Left renal cortex interstitium (tissue), 4 donors: Measurements from ENCODE around the gene NDST4. TPM values are rescaled to one million over a fixed set of nuclear protein-coding genes. Genes with fewer than 3 reads are reported as not detected.
"Not testable (repeated sequence)": the region's sequence is repeated elsewhere in the genome, so short reads cannot be mapped to it uniquely, and the experiment has no call there.

Experiments used
- DNase-seq, 4 donors: peaks; one replicate each; pipeline ENCODE4 v3.0.0-alpha.2; 2013; ENCODE audit warnings: low read depth in 4 of 4, low spot score in 2 of 4, missing footprints in 1 of 4
- polyA plus RNA-seq, 4 donors: library from polyadenylated mRNA; unstranded; fragments of 120-200 nt; gene quantifications; one replicate each; pipeline ENCODE4 v1.2.1, GENCODE V29; 2013; ENCODE audit not compliant: insufficient read length in 4 of 4

The NDST4 gene
- polyA plus RNA-seq, 4 donors, result 0.52 to 1.1 (median 0.67) TPM

DNA sequence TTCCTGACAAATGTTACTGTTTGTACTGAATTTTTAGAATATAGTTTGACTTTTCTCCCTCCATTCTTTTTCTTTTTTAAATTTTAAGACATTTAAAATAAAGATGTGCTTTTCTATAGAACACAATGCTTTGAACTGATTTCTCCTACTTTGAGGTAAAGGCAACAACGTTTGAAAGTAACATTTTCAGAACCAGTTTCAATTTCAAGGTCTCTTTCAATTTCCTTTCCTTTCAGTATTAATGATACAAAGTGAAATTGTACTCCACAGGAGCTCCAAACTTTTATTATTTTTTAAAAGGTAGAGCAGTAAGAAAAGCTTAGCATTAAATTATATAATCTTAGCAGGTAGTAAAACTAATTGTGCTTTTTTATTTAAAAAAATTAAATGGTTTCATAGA, 54.9 kb downstream of the NDST4 start:
- no peak for DNase-seq

DNA sequence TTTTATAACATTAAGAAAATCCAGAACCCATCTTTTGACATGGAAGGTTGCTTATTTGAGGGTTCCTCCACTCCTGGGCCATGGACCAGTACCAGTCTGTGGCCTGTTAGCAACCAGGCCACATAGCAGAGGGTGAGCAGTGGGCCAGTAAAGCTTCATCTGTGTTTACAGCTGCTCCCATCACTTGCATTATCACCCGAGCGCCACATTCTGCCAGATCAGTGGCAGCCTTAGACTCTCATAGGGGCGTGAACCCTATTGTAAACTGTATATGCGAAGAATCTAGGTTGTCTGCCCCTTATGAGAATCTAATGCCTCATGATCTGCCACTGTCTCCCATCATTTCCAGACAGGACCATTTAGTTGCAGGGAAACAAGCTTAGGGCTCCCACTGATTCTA, 58.6 kb downstream of the NDST4 start:
- no peak for DNase-seq

GRCh38 chr4:115053313-115053712, 60.1 kb downstream of the NDST4 start:
- DNase-seq, result no peak

DNA sequence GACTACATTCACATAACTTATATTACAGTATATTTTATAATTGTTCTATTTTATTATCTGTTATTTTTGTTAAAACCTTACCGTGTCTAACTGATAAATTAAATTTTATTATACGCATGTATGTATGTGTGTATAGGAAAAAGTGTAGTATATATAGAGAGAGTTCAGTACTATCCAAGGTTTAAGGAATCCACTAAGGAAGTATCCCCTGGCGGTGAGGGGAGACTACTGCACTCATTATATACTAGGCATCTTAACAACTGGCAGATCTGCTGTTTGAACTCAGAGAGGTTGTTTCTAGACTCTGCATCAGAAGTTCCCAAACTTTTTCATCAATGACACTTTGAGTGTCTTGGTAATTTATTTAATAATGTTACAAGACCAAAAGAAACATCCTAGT, 70.9 kb downstream of the NDST4 start:
- no peak for DNase-seq

DNA sequence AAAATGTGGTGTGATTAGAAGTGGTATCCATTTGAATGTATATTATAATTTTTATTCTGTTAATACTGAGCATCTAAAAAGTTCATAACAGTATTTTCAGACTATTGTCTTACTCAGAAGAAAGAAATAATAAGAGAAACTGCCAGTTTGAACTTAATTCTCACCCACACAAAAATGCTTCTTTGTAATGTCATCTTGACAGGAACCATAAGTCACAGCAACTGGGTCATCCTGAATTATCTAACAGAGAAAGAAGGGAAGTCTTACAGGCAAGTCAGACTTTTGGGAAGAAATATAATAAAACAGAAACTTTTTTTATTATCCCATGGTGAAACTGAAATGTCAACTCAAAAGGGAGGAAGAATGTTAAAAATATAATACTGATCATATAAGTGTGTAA, 83.1 kb downstream of the NDST4 start:
- no peak for DNase-seq

DNA sequence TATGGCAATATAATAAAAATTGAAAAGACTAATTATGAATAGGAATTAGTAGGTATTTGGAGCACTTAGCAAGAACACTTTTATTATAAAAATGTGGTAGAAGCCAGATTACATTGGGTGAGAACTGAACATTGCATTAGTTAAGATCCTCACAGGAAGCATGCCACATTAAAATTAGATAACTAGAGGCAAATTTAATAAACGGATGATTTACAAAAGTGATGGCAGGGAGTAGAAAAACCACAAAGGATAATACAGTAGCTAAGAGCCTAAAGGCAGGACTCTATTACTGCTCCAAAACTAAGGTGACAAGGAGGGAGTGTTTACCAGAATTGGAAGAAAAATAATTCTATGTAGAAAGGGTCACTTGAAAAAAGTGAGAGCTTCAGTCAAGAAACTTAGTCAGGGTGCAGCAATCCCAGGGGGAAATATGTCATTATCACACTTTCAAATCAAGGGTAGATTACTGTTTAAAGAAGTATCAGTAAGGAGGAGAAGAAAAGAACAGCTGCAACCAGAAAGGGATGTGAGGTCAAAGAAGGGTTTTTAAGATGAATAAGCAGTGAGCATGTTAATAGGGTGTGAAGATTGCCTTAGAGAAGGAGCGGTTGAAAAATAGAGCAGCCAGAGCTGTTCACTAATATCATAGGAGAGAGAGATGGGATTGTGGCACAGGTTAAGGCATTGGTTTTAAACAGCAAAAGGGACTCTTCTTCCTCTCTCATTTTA, 84.6 kb downstream of the NDST4 start:
- no peak for DNase-seq

DNA sequence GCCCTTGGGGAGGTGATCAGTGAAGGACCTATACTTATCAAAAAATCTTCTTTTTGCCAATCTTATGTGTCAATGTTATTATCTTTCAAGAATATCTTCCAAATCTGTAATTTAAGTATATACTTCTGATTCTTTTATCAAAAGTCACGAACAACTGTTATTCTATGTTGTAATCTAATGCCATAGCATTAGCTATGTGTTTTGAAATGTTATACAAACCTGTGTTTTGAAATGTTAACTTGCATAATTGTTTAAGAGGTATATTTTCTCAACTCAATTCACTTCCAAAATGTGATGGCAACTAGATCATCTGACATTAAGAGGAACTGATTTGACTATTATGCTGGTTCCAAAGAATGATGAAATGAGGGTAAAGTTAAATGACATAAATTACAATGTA, 113.5 kb downstream of the NDST4 start:
- DNase-seq, result no peak

DNA sequence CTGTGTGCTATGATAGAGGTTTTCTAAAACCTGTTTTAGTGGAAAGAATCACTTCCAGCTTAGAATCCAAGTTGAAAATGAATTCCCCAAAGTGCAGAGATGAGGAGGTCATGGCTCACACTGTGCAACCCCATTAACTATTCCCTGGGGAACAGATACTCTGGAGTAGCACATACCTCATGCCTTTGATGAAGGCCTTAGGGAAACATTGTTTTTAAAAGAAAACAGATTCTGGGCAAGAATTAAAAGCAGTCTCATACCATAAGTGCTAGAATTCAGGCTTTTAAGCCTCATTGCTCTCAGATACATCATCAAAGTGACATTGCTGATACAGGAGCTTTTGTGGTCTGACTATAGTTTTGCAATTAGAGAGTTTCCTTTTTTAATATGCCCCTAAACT, 115.1 kb downstream of the NDST4 start:
- DNase-seq, result no peak

DNA sequence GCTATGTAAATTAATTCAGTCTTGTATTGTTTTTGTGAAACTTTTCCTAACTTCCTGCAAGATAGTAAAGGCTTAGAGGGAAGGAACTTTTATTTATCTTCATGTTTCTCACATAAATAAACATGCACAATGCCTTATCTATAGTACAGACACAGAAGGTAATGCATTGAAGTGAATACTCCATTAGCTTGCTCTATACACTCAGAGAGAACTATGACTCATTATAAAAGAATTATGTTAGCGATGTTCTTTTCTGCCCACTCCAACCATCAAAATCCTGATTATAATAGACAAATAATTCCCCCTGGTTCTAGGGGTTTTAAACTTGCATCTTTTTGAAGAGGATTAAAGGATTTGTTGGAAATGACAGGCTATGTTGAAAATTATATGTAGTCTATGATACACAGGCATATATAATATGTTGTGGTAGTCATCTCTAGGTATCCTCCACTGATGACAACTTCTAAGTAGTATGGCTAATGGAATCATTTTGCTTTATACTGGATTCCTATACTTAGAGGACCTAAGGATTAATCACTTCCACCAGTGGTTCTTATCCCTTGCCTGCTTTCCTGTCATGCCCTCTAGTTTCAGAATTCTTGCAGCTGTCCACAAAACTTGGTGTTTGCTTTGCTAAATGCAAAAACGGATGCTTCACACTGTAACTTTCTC, 115.7 kb downstream of the NDST4 start:
- DNase-seq, result no peak

GRCh38 chr4:114986133-114986532, 127.3 kb downstream of the NDST4 start:
- DNase-seq, result no peak

DNA sequence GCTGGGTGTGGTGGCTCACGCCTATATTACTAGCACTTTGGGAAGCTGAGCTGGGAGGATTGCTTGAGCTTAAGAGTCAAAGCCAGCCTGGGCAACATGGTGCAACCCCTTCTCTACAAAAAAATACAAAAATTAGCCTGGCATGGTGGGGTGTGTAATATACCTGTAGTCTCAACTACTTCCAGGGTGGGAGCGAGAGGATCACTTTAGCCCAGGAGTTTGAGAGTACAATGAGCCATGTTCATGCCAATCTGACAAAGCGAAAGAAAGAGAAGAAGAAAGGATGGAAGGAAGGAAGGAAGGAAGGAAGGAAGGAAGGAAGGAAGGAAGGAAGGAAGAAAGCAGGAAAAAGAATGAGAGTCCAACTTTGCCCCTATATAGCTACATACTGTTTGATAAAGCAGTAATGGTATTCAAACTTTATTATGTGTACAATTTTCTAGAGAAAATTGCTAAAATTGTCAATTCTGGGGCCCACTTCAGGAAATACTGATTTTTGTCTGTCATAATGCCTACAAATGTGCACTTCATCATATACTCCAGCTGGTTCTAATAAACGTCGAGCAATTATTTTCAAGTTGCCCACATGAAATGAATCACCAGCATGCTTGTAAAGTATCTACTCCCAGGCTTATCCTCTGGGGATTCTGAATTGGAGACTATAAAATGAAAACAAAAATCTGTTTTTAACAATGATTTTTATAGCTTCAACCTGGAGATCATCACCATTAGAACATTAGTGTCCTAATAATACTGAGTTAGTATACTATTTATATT, 132.3 kb downstream of the NDST4 start:
- no peak for DNase-seq

DNA sequence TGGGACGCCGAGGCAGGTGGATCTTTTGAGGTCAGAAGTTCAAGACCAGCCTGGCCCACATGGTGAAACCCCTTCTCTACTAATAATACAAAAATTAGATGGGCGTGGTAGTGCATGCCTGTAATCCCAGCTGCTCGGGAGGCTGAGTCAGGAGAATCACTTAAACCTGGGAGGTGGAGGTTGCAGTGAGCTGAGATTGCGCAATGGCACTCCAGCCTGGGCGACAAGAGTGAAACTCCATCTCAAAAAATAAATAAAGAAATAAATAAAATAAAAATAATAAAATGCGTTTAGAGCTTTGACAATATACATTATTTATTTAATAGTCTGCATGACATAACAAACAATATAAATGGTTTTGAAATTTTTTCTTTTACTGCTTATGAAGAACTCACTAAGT, 133.0 kb downstream of the NDST4 start:
- not testable (repeated sequence) for DNase-seq

DNA sequence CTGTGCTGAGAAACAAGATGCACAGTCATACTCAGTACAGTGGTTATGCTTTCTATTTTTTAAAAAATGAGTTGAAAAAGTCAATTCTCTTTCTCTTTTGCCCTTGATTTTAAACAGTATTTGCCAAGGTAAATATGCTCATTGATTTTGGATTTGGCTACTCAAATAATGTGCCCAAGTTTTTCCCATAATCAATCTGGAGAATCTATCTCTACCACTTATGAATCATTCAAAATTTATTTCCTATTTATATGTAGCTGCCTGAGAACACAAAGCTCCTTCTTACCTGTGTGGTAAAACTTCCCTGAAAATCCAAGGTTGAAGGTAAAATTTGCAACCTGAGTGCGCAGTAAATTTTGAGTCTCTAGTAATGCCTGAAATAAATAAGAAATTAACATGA, 136.5 kb downstream of the NDST4 start:
- DNase-seq, result no peak

- DNase-seq, result no peak
Measured at GRCh38 chr4:114964026-114964425, 149.4 kb downstream of the NDST4 start.

DNA sequence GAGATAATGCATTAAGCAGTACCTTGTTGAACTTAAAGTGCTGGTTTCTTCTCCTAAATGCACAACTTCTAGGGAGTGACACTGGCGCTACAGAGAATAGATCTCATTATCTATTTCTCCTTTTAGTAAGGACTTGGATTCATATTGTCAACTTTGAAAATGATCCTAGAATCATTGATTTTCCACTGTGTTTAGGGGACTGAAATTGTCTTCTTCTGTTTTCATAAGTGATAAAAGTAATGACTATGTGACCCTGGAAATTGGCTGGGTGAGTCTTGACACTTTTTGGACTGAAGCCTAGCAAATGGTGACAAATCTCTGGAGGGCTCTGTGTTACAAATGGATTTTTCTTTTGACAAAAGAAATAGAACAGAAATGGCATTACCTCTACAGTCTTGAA, 167.8 kb downstream of the NDST4 start:
- DNase-seq, result no peak

GRCh38 chr4:114941503-114941902, 171.9 kb downstream of the NDST4 start:
- DNase-seq, result no peak

- DNase-seq, result no peak
Measured at GRCh38 chr4:114927881-114928280, 185.5 kb downstream of the NDST4 start.

DNA sequence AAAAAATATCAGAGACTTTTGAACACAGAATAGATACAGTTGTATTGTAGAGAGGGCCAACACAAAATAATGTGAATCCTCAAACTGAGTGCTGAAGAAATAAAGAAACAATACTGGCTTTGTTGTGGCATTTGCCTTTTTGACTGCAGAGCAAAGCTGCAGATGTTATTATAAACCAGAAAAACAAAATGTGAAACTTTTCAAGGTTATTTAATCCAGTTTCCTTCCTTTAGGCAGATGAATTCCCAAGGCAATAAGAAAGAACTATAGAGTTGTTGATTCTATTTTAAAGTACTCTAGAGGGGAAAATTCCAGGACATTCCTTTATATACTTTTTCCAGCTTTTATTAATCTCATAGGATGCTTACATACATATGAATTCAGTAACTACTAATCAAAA, 186.8 kb downstream of the NDST4 start:
- DNase-seq, result no peak

DNA sequence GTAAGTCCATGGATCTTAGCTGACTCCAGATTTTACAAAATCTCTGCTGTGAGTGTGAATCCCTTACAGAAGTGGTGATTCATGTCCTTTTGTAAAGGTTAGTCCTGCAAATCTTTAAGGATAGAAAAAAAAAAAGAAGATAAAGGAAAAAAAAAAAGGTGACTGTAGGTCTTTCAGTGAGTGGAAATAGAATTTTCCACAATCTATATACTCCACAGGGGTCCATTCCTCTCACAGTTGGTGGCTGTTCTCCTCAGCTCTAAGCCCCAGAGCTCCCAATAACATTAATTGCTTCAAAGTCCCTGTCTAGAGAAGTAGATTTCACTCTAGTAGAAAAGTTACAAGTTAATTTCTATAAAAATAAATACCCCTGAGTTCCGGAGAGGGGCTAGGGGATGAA, 189.1 kb downstream of the NDST4 start:
- DNase-seq, result no peak

DNA sequence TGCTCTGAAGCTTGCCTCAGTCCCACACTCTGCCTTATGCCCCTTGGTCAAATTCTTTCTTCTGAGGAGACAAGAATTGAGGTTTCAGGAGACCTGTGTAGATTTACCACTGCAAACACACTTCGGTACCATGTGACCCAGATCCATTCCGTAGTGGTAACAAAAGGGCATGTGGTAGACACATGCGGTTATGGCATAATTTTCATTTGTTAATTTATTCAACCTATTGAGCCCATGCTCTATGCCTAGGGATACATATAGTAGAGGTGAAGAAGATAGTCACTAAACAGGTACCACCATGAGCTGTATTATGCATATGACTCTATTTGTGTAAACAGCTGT, 190.9 kb downstream of the NDST4 start:
- no peak for DNase-seq

GRCh38 chr4:114921790-114922591, 191.4 kb downstream of the NDST4 start:
- no peak for DNase-seq
